GM10847 (cell line): ENCODE data around the gene MAGEA3.

Source experiments
- POLR2A ChIP-seq: IDR thresholded peaks from 2 replicates; pipeline ENCODE4 v1.6.1; 2011; ENCODE audit not compliant: insufficient read length; ENCODE audit errors: extremely low read depth

The MAGEA3 gene

DNA sequence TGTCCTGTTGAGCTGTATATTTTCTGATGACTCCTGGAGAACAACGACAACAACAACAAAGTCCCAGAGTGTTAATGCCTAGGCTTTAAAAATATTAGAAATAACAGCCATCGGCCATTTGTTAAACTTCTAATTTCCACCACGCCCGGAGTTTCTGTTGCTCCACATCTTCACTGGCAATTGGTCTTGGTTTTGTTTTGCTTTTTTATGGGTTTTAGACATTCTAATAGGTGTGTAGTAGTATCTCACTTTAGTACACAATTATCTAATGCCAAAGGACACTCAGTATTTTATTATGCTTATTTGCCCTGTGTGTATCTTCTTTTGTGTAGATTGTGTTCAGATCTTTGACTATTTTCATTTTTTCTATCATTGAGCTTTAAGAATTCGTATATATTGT is 40.0 kb downstream of the MAGEA3 start:
- no peak for TF ChIP-seq POLR2A
